Activated CD8-positive, alpha-beta memory T cell treated with anti-CD3 and anti-CD28 coated beads, Interleukin-2, amount 10 ng/mL, durations not matched to agents 7 days and 5 days (primary cell): Measurements from ENCODE around the gene USP15. TPM values are rescaled to one million over a fixed set of nuclear protein-coding genes. Genes with fewer than 3 reads are reported as not detected.
A peak's percentile ranks its signal among the peaks of the same experiment; 100 is the strongest.

Experiments
- ATAC-seq: fragments of 150-1000 bp; cut with Tn5 transposase; one replicate; pipeline ENCODE4 v1.10.0; 2021; ENCODE audit warnings: moderate library complexity
- CTCF ChIA-PET: fragments of 350-600 bp; sonication (Branson Sonifier 250); formaldehyde crosslinking; loops from one replicate; lab custom pipeline; 2021; ENCODE audit warnings: antibody characterized with exemption; lab: Charles Lee
- DNase-seq: peaks from one replicate; pipeline ENCODE4 v3.0.0-alpha.2; 2020
- H3K27ac Mint-ChIP-seq: one replicate; pipeline ENCODE4 v1.8.0; 2021; ENCODE audit warnings: mild to moderate bottlenecking, mixed read lengths
- H3K27me3 Mint-ChIP-seq: one replicate; pipeline ENCODE4 v1.8.0; 2021; ENCODE audit warnings: mixed read lengths
- H3K36me3 Mint-ChIP-seq: one replicate; pipeline ENCODE4 v1.8.0; 2021; ENCODE audit warnings: mild to moderate bottlenecking, mixed read lengths
- H3K4me1 Mint-ChIP-seq: one replicate; pipeline ENCODE4 v1.8.0; 2021; ENCODE audit warnings: mixed read lengths
- H3K4me3 Mint-ChIP-seq: one replicate; pipeline ENCODE4 v1.8.0; 2021; ENCODE audit warnings: mild to moderate bottlenecking, moderate library complexity, mixed read lengths
- H3K9me3 Mint-ChIP-seq: one replicate; pipeline ENCODE4 v1.8.0; 2022; ENCODE audit warnings: low read depth, mixed read lengths
- total RNA-seq, 2 experiments: library from RNA; stranded (reverse); gene quantifications; one replicate each; pipeline ENCODE4 v1.2.3, GENCODE V29; 2021

USP15 gene
- total RNA-seq, 2 experiments from 2014 or later: 126 to 161 TPM

GRCh38 chr12:62247281-62248045 lies 12.7 kb upstream of the USP15 start:
- Mint-ChIP-seq H3K27ac (no peak overlapping the region), H3K36me3 (peaks cover 14% of the 10 kb centered on the region), H3K27me3 (no peaks in the 10 kb centered on the region), H3K4me1 (peaks cover 25% of the 10 kb centered on the region), H3K4me3 (no peak overlapping the region), H3K9me3 (no peaks in the 10 kb centered on the region)
- ATAC-seq: no peak
- DNase-seq: no peak
- CTCF ChIA-PET: interaction anchor here (1.8 kb wide), 1 partner anchor 12 kb away, joined by 6 read pairs; the partner anchor contains the start of gene USP15

DNA sequence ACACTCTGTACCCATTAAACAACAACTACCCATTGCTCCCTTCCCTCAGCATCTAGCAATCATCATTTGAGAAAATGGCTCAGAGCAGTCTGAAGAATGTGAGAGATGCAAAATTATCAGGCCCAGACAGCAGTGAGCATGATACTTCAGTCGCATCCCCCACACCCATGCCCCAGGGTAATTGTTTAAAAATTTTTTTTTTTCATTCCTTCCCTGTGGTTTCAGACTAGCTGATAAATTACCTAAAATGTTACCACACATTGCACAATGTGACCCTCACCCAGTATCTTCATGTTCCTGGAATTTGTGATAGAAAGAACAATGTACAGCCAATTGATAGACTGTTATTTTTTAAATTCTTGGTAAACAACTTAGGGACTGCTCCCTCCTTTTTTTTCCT lies 11.3 kb upstream of the USP15 start:
- Mint-ChIP-seq H3K9me3 (no peaks in the 10 kb centered on the region), H3K27ac (no peak overlapping the region), H3K4me1 (peaks cover 27% of the 10 kb centered on the region), H3K27me3 (no peaks in the 10 kb centered on the region), H3K4me3 (no peak overlapping the region), H3K36me3 (peaks cover 27% of the 10 kb centered on the region)
- DNase-seq (no peak), ATAC-seq (no peak)
- CTCF ChIA-PET: interaction anchor here (1.8 kb wide), 1 partner anchor 11 kb away, joined by 6 read pairs; the partner anchor contains the start of gene USP15

DNA sequence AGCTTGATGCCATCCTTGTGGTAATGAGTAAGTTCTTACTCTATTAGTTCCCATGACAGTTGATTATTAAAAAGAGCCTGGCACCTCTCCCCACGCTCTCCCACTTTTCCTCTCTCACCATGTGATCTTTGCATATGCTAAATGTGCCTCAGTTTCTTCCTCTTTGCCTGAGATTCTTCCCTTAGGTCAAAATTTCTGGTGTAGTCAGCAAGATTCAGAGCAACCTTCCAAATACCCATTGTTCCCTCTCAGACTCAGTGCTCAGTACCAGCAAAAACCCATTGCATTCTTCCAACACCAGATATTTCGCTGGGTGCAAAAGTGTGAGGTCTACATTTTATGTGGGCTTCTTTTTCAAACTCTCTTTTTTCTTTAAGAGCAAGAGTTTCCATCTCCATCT lies 10.8 kb upstream of the USP15 start:
- no peak for ATAC-seq
- Mint-ChIP-seq H3K27ac (no peak overlapping the region), H3K36me3 (peaks cover 27% of the 10 kb centered on the region), H3K4me3 (no peak overlapping the region), H3K9me3 (no peaks in the 10 kb centered on the region), H3K4me1 (peaks cover 27% of the 10 kb centered on the region), H3K27me3 (no peaks in the 10 kb centered on the region)
- CTCF ChIA-PET: no interaction called here
- no peak for DNase-seq

GRCh38 chr12:62250671-62251608 lies 9.3 kb upstream of the USP15 start:
- CTCF ChIA-PET: interaction anchor here (1.7 kb wide), 1 partner anchor 9 kb away, joined by 11 read pairs; the partner anchor contains the start of gene USP15
- peaks cover 29% of the 10 kb centered on the region for H3K36me3 Mint-ChIP-seq
- peak; percentile 92 for ATAC-seq
- H3K27ac Mint-ChIP-seq: peak overlapping the region; percentile 99
- H3K9me3 Mint-ChIP-seq: no peaks in the 10 kb centered on the region
- H3K4me1 Mint-ChIP-seq: peaks cover 27% of the 10 kb centered on the region
- H3K27me3 Mint-ChIP-seq: no peaks in the 10 kb centered on the region
- DNase-seq: peak; percentile 51
- peak overlapping the region; percentile 46 for H3K4me3 Mint-ChIP-seq

DNA sequence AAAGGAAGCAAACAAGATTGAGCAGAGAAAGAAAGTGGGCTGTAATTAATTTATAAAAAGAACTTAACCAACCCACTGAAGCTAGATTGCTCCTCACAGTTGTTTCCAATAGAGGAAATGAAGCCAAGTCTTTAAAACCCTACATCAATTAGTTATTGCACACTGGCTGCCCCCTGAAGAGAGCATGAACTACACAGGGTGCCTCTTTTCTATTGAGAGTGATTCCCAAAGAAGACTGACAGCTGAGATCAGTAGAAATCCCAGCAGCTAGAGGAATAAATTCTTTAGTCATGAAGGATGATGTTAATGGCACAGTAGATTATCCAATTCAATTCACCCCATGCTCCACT lies 8.6 kb upstream of the USP15 start:
- peak overlapping the region; percentile 99 for H3K27ac Mint-ChIP-seq
- peak overlapping the region; percentile 46 for H3K4me3 Mint-ChIP-seq
- peaks cover 29% of the 10 kb centered on the region for H3K36me3 Mint-ChIP-seq
- no peaks in the 10 kb centered on the region for H3K9me3 Mint-ChIP-seq
- CTCF ChIA-PET: interaction anchor here (1.7 kb wide), 1 partner anchor 8 kb away, joined by 11 read pairs; the partner anchor contains the start of gene USP15
- no peaks in the 10 kb centered on the region for H3K27me3 Mint-ChIP-seq
- no peak for ATAC-seq
- peaks cover 29% of the 10 kb centered on the region for H3K4me1 Mint-ChIP-seq
- DNase-seq: no peak

DNA sequence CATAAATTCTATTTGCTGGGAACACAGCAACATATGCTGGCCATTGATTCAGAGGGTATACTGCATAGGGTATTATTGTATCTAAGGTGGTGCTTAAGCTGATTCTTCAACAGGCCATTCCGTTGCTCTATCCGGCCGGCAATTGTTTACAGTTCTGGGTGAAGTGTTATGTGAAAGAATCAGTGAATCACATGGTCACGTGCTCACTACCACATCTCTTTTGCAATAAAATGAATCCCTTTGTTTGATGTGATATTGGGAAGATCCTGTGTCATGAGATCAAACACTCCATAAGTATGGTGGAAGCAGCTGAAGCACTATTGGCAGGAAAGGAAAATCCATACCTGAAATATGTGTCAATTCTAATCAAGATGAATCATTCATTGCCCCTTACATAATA lies 7.6 kb upstream of the USP15 start:
- DNase-seq (no peak), ATAC-seq (no peak)
- peaks cover 32% of the 10 kb centered on the region for H3K36me3 Mint-ChIP-seq
- H3K4me3 Mint-ChIP-seq: no peak overlapping the region
- CTCF ChIA-PET: interaction anchor here (0.7 kb wide), 1 partner anchor 296 kb away, joined by 3 read pairs; no protein-coding TSS in a partner anchor
- H3K9me3 Mint-ChIP-seq: no peaks in the 10 kb centered on the region
- H3K27ac Mint-ChIP-seq: no peak overlapping the region
- H3K4me1 Mint-ChIP-seq: peaks cover 38% of the 10 kb centered on the region
- no peaks in the 10 kb centered on the region for H3K27me3 Mint-ChIP-seq

DNA sequence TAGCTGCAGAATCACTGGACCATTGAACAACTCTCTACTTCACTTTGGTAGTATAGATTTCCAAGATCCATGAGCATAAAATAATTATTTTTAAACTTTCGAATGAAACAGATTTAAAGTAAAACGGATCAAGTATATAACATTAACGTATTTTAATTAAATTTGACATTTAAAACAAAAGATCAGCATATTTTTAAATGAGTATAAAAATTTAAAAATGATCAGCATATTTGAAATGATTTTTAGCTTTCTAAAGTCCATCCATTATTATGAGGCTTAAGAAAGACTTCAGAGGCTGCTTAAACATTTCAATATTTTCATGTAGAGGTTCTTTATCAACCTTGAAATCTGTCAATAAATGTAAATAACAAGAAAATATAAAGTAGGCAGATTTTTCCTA lies 5.2 kb upstream of the USP15 start:
- Mint-ChIP-seq H3K36me3 (peaks cover 30% of the 10 kb centered on the region), H3K27me3 (no peaks in the 10 kb centered on the region)
- ATAC-seq: no peak

GRCh38 chr12:62256408-62257096 lies 3.7 kb upstream of the USP15 start:
- H3K9me3 Mint-ChIP-seq: no peaks in the 10 kb centered on the region
- H3K36me3 Mint-ChIP-seq: peaks cover 33% of the 10 kb centered on the region
- H3K4me3 Mint-ChIP-seq: no peak overlapping the region
- CTCF ChIA-PET: no interaction called here
- ATAC-seq: no peak
- peak overlapping the region; percentile 26 for H3K27ac Mint-ChIP-seq
- peaks cover 35% of the 10 kb centered on the region for H3K4me1 Mint-ChIP-seq
- no peaks in the 10 kb centered on the region for H3K27me3 Mint-ChIP-seq
- no peak for DNase-seq

More for the DNA sequence above, 5.2 kb upstream of the USP15 start:
- H3K9me3 Mint-ChIP-seq: no peaks in the 10 kb centered on the region
- H3K27ac Mint-ChIP-seq: no peak overlapping the region
- peaks cover 48% of the 10 kb centered on the region for H3K4me1 Mint-ChIP-seq
- H3K4me3 Mint-ChIP-seq: no peak overlapping the region
- DNase-seq: no peak
- CTCF ChIA-PET: no interaction called here

- Mint-ChIP-seq H3K4me3 (peak overlapping the region; percentile 91), H3K27me3 (no peaks in the 10 kb centered on the region), H3K27ac (peak overlapping the region; percentile 96), H3K9me3 (no peaks in the 10 kb centered on the region), H3K4me1 (peaks cover 27% of the 10 kb centered on the region), H3K36me3 (peaks cover 24% of the 10 kb centered on the region)
- CTCF ChIA-PET: interaction anchor here (1.1 to 1.6 kb wide), 2 partner anchors 48 to 76 kb away, joined by 3 to 4 read pairs; no protein-coding TSS in a partner anchor
- no peak for ATAC-seq
- no peak for DNase-seq
These were observed 2.0 kb upstream of the USP15 start for GRCh38 chr12:62258231-62258630.

GRCh38 chr12:62258941-62259630 lies 1.1 kb upstream of the USP15 start:
- Mint-ChIP-seq H3K27me3 (no peaks in the 10 kb centered on the region), H3K27ac (peak overlapping the region; percentile 96), H3K4me3 (peak overlapping the region; percentile 91), H3K9me3 (no peaks in the 10 kb centered on the region), H3K4me1 (peaks cover 35% of the 10 kb centered on the region), H3K36me3 (peaks cover 25% of the 10 kb centered on the region)
- CTCF ChIA-PET: interaction anchor here (0.9 to 1.6 kb wide), 5 partner anchors 8 to 75 kb away, joined by 3 to 11 read pairs (median 4); no protein-coding TSS in a partner anchor
- DNase-seq: no peak
- ATAC-seq: peak; percentile 4

- Mint-ChIP-seq H3K4me1 (peaks cover 39% of the 10 kb centered on the region), H3K4me3 (peak overlapping the region; percentile 91), H3K9me3 (no peaks in the 10 kb centered on the region), H3K27me3 (no peaks in the 10 kb centered on the region), H3K27ac (peak overlapping the region; percentile 96), H3K36me3 (peaks cover 29% of the 10 kb centered on the region)
- DNase-seq: no peak
- peak; percentile 27 for ATAC-seq
- CTCF ChIA-PET: interaction anchor here (0.9 to 1.6 kb wide), 5 partner anchors 8 to 207 kb away, joined by 3 to 11 read pairs (median 3); partner anchors contain the start of gene MON2
These were observed 592 bp upstream of the USP15 start for GRCh38 chr12:62259631-62259992.
